Activated gamma-delta T cell treated with Interleukin-2 at 50 U/mL for 16 hours (primary cell): ENCODE results near the gene CRYBG1.

Experiments
- DNase-seq: peaks from one replicate; pipeline ENCODE4 v3.0.0-alpha.2; 2020

Gene CRYBG1

GRCh38 chr6:106462923-106463557 lies 102.5 kb downstream of the CRYBG1 start:
- no peak for DNase-seq

GRCh38 chr6:106466211-106466610 lies 105.7 kb downstream of the CRYBG1 start:
- no peak for DNase-seq

DNA sequence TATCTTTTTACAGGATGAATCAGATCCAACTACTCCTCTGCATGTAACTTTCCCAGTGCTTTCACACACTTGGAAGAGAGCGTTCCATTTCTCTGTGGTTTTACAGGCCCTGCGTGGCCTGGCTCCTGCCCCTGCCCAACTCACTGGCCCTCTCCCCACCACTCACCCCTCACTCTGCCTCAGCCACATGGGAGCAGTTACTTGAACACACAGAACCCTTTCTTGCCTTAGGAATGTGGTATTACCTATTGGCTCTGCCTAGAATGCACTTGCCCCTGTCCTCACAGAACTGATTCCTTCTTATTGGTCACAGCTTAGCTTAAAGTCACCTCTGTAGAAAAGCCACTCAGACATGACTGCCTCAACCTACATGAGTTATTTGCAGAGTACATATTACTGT lies 108.4 kb downstream of the CRYBG1 start:
- no peak for DNase-seq

- DNase-seq, result no peak
Observed at GRCh38 chr6:106469882-106470281, 109.4 kb downstream of the CRYBG1 start.

DNA sequence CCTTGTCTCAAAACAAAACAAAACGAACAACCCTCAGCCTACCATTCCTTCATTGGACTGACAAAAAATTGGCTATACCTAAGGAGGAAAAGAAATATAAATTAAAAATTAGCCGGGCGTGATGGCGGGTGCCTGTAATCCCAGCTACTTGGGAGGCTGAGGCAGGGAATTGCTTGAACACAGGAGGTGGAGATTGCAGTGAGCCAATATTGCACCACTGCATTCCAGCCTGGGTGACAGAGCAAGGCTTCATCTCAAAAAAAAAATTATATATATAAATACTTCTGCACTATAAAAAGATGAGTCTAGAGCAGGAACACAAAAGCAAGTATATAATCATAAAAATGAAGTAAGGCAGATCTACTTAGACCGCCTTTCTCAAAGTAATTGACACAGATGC lies 109.8 kb downstream of the CRYBG1 start:
- no peak for DNase-seq

- no peak for DNase-seq
Observed at GRCh38 chr6:106470811-106471210, 110.3 kb downstream of the CRYBG1 start.

DNA sequence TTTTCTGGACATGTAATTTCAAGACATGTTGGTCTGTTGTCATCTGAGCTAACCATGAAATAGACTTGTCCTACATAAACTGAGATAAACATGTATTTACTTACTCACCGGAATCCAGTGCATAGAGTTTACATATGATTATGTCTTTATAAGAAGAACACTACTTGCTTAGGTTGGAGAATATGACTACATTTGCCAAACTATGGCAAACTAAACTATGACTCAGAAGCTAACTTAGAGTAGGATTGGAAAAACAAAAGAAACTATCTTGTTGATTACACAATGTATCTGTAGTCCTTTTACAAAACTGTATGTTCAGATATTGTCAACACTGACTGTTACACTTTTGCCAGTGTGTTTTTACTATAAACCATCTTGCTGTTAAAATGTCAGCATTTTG lies 113.3 kb downstream of the CRYBG1 start:
- DNase-seq, result no peak

DNA sequence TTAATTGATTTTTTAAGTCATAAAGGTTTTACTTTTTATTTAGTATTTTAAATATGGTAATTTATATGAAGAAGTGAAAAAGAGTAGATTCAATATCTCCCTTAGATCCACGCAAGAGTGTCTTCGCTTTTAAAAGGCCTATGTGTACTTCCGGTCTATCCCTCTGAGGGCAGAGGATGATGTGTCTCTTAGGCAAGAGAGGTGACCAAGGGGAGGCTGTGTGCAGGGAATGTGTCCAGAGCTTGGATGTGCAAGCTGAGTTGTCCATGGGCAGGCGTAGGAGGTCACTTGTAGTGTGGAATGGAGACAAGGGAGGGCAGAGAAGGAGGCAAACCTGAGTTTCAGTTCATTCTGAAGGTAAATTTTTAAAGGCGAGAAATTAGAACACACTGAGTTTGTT lies 113.9 kb downstream of the CRYBG1 start:
- DNase-seq, result no peak

DNA sequence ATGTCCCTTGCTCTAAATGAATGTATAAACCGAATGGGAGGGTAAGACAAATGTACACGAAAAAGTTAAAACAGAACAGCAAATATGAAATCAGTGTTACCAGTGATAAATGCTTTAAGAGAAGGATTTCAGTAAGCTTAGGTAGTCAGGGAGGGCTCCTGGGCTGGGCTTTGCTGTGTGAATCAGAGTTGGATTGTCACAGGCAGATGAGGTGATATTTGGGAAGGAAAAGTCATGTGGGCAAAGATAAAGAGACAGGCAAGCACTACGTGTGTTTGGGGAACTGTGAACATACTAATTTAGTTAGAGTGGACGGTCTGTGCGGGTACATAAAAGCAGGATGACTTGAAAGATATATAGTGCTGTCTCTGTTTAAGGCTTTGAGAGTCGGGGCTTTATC lies 114.8 kb downstream of the CRYBG1 start:
- DNase-seq, result no peak

- DNase-seq, result no peak
Observed at GRCh38 chr6:106476331-106477105, 116.0 kb downstream of the CRYBG1 start.

DNA sequence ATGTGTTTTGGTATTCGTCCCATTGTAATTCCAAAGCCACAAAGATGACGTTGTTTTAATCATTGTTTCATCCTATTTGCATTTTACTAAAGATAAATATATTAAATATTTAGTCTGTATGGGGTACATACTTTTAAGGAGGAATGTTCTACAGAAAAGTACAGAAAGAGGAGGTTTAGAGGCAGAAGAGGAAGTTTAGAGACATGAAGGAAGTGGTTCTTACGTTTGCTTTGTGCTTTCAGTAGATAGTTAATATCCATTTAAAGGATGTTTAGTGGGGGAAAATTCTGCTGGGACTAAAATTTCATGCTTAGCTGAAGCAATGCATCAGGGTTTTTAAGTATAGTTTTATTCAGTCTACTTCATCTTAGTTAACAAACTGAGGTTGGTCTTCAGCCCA lies 116.6 kb downstream of the CRYBG1 start:
- DNase-seq, result no peak

GRCh38 chr6:106477790-106478189 lies 117.3 kb downstream of the CRYBG1 start:
- no peak for DNase-seq

DNA sequence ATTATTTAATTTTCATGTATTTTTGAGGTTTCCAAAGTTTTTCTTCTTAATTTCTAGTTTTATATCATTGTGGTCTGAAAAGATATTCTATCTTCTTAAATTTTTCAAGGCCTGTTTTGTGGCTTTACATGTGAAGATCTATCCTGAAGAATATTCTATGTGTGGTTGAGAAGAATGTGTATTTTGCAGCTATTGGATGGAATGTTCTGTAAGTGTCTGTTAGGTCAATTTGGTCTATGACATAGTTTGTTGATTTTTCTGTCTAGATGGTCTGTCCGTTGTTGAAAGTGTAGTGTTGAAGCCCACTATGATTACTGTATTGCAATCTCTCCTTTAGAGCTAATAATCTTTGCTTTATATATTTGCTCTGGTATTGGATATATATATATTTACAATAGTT lies 125.7 kb downstream of the CRYBG1 start:
- DNase-seq, result no peak

- DNase-seq, result no peak
Observed at GRCh38 chr6:106488494-106489370, 128.2 kb downstream of the CRYBG1 start.

DNA sequence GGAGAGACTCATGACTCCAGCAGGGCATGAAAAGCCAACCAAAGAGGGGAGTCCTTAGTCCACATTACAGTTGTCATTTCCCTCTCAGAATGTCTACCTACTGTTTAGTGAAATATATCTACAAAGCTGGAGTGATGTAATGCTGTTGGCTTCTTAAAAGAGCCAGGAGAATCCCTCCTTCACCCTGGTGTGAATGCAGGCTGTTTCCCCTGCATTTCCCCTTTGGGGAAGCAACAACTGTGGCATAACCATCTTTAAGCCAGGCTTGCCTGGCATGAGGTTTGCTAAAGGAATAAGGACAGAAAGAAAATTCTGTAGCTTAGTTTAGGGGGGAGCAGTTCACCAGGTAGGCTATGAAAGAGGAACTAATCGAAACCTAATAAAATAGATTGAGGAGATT lies 129.5 kb downstream of the CRYBG1 start:
- DNase-seq, result no peak

- DNase-seq, result no peak
Observed at GRCh38 chr6:106490436-106490835, 129.9 kb downstream of the CRYBG1 start.

GRCh38 chr6:106490974-106491373 lies 130.5 kb downstream of the CRYBG1 start:
- DNase-seq, result no peak

DNA sequence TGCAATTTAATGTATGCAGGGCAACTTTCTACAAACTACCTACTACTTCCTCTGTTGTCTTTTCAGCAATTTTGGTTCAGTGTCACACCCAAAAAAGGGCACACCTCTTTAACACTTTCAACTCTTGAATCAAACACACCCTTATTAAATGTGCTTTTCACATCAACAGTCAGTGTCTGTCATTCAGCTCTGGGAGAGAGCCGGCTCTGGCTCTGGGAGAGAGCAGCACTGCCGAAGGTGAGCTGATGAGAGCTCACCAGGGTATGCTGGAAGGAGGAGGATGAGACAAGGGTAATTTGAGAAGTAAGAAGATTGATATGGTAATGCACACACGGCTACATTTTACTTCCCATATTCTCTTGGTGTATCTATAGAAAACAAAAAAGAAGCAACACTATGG lies 134.5 kb downstream of the CRYBG1 start:
- DNase-seq, result no peak

GRCh38 chr6:106496823-106497222 lies 136.3 kb downstream of the CRYBG1 start:
- no peak for DNase-seq

DNA sequence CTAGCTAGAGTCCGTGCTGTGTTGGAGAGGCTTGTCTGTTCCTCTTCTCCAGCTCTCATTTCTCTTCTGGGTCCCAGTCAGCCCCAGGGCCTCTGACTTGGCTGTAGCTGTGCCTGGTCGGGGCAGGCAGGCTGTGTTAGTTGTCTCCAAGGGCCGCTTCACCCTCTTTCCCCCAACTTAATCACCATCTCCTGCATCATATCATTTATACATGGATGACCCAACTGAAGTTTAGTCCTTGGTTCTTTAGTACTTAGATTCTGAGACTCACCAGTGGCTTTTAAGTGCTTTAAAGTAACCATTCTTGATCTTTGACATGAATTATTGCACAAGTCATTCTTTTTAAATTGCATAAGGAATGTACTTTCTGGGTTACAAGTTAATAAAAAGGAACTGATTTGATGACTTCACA lies 141.4 kb downstream of the CRYBG1 start:
- no peak for DNase-seq

- no peak for DNase-seq
Observed at GRCh38 chr6:106502559-106502958, 142.0 kb downstream of the CRYBG1 start.

GRCh38 chr6:106508277-106508676 lies 147.8 kb downstream of the CRYBG1 start:
- DNase-seq, result no peak

GRCh38 chr6:106508834-106509233 lies 148.3 kb downstream of the CRYBG1 start:
- DNase-seq, result no peak
